T-helper 17 cell (primary cell): ENCODE measurements around the gene GOLGA6L7. TPM values are rescaled to one million over a fixed set of nuclear protein-coding genes. Genes with fewer than 3 reads are reported as not detected.

Source experiments
- ATAC-seq: fragments of 150-1000 bp; cut with Tn5 transposase; 2 replicates; pipeline ENCODE4 v1.10.0; 2021; ENCODE audit warnings: mild to moderate bottlenecking, moderate library complexity
- DNase-seq, 3 donors: peaks; one replicate each; pipeline versions ENCODE4 v3.0.0 to v3.0.0-alpha.2; 2020 to 2021
- H3K9me3 ChIP-seq: one replicate; pipeline ENCODE4 v1.7.0; 2013; ENCODE audit warnings: low read length, mild to moderate bottlenecking; ENCODE audit not compliant: control insufficient read depth, poor library complexity, severe bottlenecking
- H3K27ac Mint-ChIP-seq: one replicate; pipeline ENCODE4 v1.8.0; 2022; ENCODE audit warnings: mild to moderate bottlenecking, moderate library complexity, mixed read lengths
- H3K27me3 Mint-ChIP-seq: one replicate; pipeline ENCODE4 v1.8.0; 2022; ENCODE audit warnings: mixed read lengths
- H3K36me3 Mint-ChIP-seq: one replicate; pipeline ENCODE4 v1.8.0; 2022; ENCODE audit warnings: low read depth, mixed read lengths
- H3K4me1 Mint-ChIP-seq: one replicate; pipeline ENCODE4 v1.8.0; 2022; ENCODE audit warnings: mild to moderate bottlenecking, mixed read lengths
- H3K4me3 Mint-ChIP-seq: one replicate; pipeline ENCODE4 v1.8.0; 2022; ENCODE audit warnings: mild to moderate bottlenecking, moderate library complexity, mixed read lengths
- total RNA-seq, 4 donors: library from RNA in 2 of 4; stranded (reverse) in 2 of 4; gene quantifications; one replicate each; pipeline ENCODE4 v1.2.3 and lab custom pipeline; 2022 to 2026

GOLGA6L7 gene
- total RNA-seq, 2 donors from 2014 or later: not detected

DNA sequence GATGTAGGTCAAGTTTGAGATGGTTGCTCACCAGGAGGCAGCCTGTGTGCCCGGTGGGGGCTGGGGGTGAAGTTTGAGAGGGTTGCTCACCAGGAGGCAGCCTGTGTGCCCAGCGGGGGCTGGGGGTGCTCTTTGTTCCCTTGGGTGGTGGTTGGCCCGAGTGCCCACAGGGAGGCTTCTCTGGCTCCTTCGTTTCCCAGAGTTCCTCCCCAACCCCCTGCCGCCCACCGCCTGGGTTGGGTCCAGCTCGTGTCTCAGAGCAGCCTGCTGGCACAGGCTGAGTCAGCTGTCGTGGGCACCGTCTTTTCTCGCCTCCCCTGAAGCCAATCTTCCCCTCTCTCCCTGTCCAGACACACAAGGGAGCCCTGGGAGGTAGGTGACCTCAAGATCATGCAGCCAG is 40.5 kb upstream of the GOLGA6L7 start:
- peaks cover 43% of the 10 kb centered on the region for H3K4me1 Mint-ChIP-seq
- H3K4me3 Mint-ChIP-seq: no peak overlapping the region
- no peaks in the 10 kb centered on the region for H3K36me3 Mint-ChIP-seq
- H3K9me3 ChIP-seq: no peaks in the 10 kb centered on the region
- H3K27ac Mint-ChIP-seq: peak overlapping the region; percentile 98
- H3K27me3 Mint-ChIP-seq: no peaks in the 10 kb centered on the region
- no peak for DNase-seq
- no peak for ATAC-seq

DNA sequence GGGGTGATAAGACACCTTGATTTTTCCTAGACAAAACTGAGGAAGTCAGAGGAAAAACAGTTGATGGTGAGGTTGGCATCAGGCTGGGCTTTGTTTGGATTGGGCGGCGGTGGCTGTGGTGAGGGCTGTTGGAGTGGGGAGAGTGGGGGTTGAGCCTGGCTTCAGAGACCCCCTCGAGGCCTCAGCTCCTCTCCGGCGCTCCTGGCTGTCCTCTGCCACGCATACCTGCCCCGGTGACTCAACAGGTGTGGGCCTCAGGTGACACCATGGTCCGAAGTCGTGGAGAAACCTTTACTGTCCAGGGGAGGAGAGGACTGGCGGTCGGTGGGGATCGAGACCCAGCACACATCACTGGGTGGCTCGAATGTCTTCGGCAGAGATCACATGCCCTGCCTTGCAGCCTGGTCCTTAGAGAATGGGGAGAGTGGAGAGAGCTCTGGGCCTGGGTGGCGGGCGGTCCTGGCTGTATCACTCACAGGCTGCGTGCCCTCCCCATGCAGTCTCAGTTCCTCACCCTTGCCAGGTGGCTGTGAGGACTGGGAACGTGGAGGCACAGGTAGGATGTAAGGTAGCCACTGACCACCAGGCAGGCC is 40.0 kb upstream of the GOLGA6L7 start:
- no peak for DNase-seq
- H3K9me3 ChIP-seq: no peaks in the 10 kb centered on the region
- Mint-ChIP-seq H3K4me1 (peaks cover 43% of the 10 kb centered on the region), H3K36me3 (no peaks in the 10 kb centered on the region), H3K27ac (peak overlapping the region; percentile 98), H3K4me3 (peak overlapping the region; percentile 84), H3K27me3 (no peaks in the 10 kb centered on the region)
- no peak for ATAC-seq

DNA sequence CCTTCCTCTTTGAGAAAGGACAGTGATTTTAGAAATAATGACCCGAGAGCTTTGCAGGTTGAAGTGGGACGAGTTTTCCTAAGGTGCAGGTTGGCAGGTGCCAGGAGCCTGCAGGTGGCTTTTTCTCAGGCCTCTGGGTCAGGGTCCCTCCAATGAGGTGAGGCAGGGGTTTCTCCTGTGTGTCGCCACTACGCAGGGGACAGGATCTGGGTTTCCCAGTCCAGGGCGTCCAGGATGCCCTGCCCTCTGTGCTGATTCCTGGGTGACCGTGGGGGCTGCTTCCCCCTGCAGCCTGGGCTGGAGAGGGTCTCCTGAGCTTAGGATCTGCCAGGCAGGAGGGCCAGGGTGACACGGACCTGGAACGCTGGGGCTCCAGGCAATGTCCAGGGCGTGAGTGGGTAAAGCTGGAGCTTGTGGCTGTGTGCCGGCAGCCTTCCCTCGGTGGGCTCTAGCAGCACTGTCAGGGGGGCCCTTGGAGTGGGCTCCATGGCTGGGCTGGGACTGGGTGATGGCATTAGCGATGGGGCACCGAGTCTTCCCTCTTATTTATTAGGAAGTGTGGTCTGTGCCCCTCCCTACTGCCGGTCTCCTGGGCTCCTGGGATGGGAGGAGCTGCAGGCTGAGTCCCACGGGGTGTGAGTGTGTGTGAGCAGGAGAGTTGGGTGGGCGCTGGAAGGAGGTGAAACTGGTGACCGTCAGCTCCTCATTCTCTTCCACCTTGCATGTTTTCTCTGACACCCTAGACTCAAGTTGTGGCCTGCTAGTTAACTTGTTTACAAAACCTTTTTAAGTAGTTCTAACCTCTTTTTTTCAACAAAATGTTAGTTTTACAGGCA is 39.1 kb upstream of the GOLGA6L7 start:
- ATAC-seq (no peak), DNase-seq (no peak)
- H3K4me3 Mint-ChIP-seq: peak overlapping the region; percentile 84
- H3K27me3 Mint-ChIP-seq: no peaks in the 10 kb centered on the region
- H3K4me1 Mint-ChIP-seq: peaks cover 38% of the 10 kb centered on the region
- peak overlapping the region; percentile 98 for H3K27ac Mint-ChIP-seq
- no peaks in the 10 kb centered on the region for H3K9me3 ChIP-seq
- H3K36me3 Mint-ChIP-seq: no peaks in the 10 kb centered on the region

DNA sequence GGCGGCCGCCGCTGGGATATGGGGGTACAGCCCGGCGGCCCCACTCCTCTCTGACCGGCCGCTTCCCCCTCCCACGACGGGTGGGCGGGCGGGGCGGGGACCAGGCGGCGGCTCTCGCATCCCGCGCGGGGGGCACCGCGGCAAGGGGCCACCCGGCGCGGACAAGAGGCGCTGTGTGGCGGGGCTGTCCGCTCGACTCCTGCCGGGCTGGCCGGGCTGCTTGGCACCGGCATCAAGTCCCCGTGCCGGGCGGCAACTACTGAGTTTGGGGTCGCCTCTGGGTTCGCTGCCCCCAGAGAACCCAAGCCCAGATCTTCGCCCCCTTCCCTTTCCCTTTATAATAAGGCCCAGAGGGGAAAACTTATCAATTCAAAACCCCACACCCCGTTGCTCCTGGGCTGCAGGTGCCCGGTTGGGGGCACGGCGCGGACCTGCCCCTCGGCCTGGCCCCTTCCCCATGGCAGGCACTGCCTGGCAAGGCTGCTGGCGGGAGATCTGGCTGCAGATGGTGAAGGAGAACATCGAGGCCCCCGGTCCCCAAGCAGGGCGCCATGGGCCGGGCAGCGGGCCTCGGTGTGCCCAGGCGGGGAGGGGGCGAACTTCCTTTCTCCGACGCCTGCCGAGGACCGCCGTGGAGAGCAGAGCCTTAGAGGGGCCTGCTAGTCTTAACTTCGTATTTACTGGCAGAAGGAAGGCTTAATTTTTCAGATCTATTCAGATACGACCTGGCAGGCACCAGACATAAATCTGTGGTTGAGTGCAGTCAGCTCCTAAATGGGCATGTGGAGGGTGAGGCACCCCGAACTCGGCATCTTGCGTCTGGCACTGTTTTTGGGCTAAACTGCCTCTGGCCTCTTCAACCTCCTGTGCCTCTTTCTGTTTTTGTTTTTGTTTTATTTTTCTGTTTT is 38.2 kb upstream of the GOLGA6L7 start:
- no peaks in the 10 kb centered on the region for H3K27me3 Mint-ChIP-seq
- DNase-seq (no peak), ATAC-seq (no peak)
- no peaks in the 10 kb centered on the region for H3K36me3 Mint-ChIP-seq
- peak overlapping the region; percentile 98 for H3K27ac Mint-ChIP-seq
- H3K9me3 ChIP-seq: no peaks in the 10 kb centered on the region
- peaks cover 36% of the 10 kb centered on the region for H3K4me1 Mint-ChIP-seq
- peak overlapping the region; percentile 84 for H3K4me3 Mint-ChIP-seq

DNA sequence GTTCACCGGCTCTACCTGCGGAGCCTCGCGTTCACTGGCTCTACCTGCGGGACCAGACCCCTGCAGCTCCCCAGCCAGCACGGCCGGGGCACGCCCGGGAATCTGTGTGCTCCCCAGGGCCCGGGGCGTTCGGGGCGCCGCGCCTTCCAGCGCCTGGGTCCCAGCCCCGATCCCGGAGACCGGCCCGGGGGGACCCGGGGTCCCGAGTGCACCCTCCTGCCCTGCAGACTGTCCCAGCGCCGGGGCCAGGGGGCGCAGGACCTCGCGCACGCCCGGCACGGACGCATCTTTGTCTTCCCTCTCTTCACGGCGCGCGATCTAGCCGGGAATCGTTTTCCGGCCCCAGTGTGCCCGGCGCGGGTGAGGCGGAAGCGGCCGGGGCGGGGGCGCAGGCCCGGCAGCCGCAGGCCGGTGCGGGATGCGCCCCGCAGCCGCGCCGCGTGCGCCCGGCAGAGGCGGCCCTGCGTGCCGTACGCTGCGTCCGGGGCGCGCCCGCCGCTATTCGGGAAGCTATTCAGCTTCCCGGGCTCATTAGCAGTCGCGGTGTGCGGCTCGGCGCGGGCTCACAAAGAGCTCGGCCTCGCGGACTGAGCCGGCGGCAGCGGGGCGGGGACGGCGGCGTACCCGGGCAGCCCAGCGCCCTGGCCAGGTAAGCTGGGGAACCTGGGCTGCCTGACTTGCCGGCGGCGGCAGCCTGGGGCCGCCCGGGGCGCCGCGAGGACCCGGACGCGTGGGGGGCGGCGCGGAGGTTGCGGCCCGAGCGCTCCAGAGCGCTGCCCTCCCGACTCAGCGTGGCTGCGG is 37.4 kb upstream of the GOLGA6L7 start, which contains the start of gene APBA2:
APBA2 (plus strand) TSS at position 345 of the 801 bp plus-strand sequence. CDS start 167,911 bp downstream, outside the sequence.
- no peaks in the 10 kb centered on the region for H3K9me3 ChIP-seq
- Mint-ChIP-seq H3K27me3 (no peaks in the 10 kb centered on the region), H3K4me1 (peaks cover 28% of the 10 kb centered on the region), H3K4me3 (peak within 1 kb of the TSS; percentile 84), H3K27ac (peak within 1 kb of the TSS; percentile 98), H3K36me3 (no peaks in the 10 kb centered on the region)
- ATAC-seq (peak; percentile 73), DNase-seq (peak in 1 of 3 donors; percentile 24)

DNA sequence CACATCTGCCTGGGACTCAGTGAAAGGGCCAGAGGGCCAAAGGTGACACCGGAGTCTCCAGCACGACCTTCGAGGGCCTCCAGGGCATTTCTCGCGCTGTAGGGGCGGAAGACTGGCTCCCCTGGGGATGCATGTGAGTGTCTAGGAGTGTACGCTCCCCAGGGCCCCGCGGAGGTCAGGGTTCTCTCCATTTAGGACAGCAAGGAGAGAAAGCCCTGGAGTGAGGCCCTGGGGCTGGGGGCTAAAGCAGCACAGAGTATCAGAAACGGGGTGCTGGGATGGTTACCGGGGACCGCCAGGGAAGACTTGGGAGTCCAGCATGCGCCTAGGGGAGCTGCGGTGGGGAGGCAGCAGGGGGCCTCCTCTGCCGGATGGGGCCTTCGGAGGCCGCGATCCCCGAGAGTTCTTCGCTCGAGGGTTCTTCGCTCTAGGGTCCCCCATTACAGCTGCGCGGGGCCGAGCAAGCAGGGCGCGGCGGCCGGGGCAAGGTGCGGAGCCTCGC is 36.7 kb upstream of the GOLGA6L7 start:
- H3K9me3 ChIP-seq: no peaks in the 10 kb centered on the region
- ATAC-seq (no peak), DNase-seq (no peak)
- H3K4me3 Mint-ChIP-seq: peak overlapping the region; percentile 69
- H3K4me1 Mint-ChIP-seq: peaks cover 21% of the 10 kb centered on the region
- no peaks in the 10 kb centered on the region for H3K36me3 Mint-ChIP-seq
- peak overlapping the region; percentile 39 for H3K27ac Mint-ChIP-seq
- no peaks in the 10 kb centered on the region for H3K27me3 Mint-ChIP-seq

DNA sequence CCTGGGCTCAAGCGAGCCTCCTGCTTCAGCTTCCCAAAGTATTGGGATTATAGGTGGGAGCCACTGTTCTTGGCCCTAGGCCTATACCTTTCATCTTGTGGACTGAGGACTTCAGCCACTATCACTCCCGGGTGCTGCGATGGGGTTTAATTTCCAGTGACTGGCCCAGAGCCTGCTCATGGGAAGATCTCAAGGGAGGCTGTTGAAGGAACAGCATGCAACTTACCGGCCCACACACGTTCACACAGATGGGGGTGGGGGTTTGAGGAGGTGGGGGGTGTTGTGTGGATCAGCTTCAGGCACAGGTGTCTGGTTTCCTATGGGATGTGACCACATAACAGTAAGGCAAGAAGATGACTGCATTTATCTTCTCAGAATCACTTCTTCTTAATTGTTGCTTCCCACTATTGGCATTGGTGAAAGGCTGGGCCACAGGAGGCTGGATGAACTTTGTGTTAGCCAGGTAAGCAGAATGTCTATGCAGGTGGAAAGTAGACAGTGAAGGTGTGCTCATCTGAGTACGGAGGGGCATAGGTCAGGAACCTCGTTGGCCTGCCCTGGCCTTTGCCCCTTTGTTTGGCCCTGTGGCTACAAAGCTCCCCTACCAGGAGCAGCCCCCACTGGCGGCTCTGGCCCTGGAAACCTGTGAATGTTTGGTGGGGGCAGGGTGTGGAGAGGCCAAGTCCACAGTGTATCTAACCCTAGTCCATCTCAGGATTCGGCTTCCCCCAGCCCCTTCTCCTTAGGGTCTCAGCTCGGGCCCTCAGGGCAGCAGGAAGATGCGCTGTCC is 35.9 kb upstream of the GOLGA6L7 start:
- no peaks in the 10 kb centered on the region for H3K9me3 ChIP-seq
- no peak for DNase-seq
- H3K4me1 Mint-ChIP-seq: peaks cover 13% of the 10 kb centered on the region
- no peaks in the 10 kb centered on the region for H3K36me3 Mint-ChIP-seq
- H3K27me3 Mint-ChIP-seq: no peaks in the 10 kb centered on the region
- H3K27ac Mint-ChIP-seq: peak overlapping the region; percentile 39
- peak overlapping the region; percentile 69 for H3K4me3 Mint-ChIP-seq
- no peak for ATAC-seq

DNA sequence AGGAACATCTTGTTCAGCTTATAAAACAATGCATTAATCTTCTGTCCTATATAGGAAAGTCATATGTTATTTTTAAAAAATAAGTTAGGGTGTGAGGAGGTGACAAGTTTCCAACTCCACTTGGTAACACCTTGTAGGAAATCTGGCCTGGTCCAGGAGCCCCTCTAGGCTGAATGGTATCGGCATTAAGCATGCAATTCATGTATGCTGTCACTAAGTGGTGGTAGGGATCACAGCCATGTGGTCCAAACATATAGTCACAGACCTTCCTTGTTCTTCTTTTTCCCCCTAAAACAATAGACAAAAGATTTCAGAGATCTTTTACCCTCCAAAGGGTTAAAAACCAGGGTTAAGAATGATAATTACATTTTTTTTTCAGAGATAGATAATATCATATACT is 33.2 kb upstream of the GOLGA6L7 start:
- Mint-ChIP-seq H3K4me1 (no peaks in the 10 kb centered on the region), H3K36me3 (no peaks in the 10 kb centered on the region), H3K4me3 (no peak overlapping the region), H3K27me3 (peaks cover 7% of the 10 kb centered on the region), H3K27ac (no peak overlapping the region)
- ATAC-seq: no peak
- no peak for DNase-seq
- peaks cover 2% of the 10 kb centered on the region for H3K9me3 ChIP-seq

DNA sequence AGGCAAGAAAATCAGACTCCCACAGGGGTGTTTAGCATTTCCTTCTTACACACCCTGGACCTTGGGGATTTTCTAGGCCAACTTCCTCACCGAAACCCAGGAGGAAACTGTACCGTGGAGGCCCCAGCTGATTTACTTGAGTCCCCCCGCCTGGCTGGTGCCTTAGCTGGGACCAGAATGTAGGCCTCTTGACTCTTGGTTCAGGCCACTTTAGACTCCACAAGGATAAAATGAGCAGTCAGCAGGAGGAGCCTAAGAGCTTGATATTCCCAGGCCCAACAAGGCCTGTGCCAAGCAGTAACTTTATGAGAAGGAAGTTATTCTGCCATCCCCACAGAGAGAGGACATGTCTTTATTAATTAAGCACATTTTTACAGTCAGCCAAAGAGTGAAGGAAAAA is 32.7 kb upstream of the GOLGA6L7 start:
- peaks cover 7% of the 10 kb centered on the region for H3K27me3 Mint-ChIP-seq
- no peak overlapping the region for H3K4me3 Mint-ChIP-seq
- peaks cover 2% of the 10 kb centered on the region for H3K9me3 ChIP-seq
- no peak for ATAC-seq
- no peak overlapping the region for H3K27ac Mint-ChIP-seq
- DNase-seq: no peak
- no peaks in the 10 kb centered on the region for H3K36me3 Mint-ChIP-seq
- no peaks in the 10 kb centered on the region for H3K4me1 Mint-ChIP-seq

DNA sequence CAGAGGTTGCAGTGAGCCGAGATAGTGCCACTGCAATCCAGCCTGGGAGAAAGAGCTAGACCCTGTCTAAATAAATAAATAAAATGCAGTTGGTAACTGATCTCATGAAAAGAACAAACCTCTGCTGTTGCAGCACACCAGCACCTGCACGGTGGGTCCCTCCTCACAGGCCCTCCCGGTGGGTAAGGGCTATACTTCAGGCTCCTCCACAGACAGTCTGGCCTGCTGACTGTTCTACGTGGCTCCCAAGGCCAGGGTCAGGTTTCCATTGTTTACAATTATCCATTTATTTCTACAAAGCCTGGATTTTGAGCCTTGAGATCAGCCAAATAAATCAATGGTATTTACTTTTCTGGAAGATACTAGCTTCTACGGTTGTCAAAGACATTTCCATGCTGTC is 32.2 kb upstream of the GOLGA6L7 start:
- no peak overlapping the region for H3K4me3 Mint-ChIP-seq
- no peak overlapping the region for H3K27ac Mint-ChIP-seq
- peaks cover 10% of the 10 kb centered on the region for H3K27me3 Mint-ChIP-seq
- no peaks in the 10 kb centered on the region for H3K36me3 Mint-ChIP-seq
- H3K9me3 ChIP-seq: peaks cover 2% of the 10 kb centered on the region
- DNase-seq: no peak
- no peak for ATAC-seq
- H3K4me1 Mint-ChIP-seq: no peaks in the 10 kb centered on the region

DNA sequence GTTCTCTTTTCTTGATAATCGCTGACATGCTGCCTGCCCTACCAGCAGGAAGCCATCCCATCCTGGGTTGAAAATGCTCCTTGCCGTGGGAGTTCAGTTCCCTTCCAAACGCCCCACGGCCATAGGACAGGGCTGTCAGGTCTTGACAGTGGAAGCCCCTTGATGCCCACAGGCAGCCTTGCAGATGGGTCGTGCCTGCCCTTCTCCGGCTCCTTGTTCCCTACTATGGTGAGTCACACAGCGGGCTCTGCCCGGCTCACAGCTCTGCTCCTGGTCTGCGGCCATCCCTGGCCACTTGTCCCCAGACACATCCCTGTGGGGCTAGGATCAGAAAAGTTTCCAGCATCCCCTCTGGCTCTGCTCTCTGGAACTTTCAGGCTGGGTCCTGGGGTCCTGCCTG is 31.1 kb upstream of the GOLGA6L7 start:
- H3K4me1 Mint-ChIP-seq: no peaks in the 10 kb centered on the region
- H3K36me3 Mint-ChIP-seq: no peaks in the 10 kb centered on the region
- H3K4me3 Mint-ChIP-seq: no peak overlapping the region
- H3K27me3 Mint-ChIP-seq: peaks cover 12% of the 10 kb centered on the region
- H3K9me3 ChIP-seq: peaks cover 2% of the 10 kb centered on the region
- no peak for DNase-seq
- no peak for ATAC-seq
- H3K27ac Mint-ChIP-seq: no peak overlapping the region

DNA sequence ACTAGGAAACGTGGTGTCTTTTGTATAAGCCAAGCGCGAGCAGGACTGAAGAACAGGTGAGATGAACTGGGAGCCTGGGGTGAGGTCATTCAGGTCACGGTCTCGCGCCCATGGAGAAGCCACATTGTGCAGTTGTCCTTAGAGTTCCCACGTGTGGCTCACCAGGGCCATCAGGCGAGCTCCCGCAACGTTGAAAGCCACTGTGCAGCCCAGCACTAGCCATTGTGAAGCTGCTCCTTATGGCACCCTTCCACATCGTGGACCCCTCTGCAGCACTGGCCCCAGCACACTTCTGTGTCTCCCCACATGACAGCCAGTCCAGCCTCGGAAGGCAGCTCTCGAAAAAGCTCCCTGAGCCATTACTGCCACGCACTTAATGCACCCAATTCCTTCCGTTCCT is 29.8 kb upstream of the GOLGA6L7 start:
- no peak for DNase-seq
- H3K9me3 ChIP-seq: peaks cover 2% of the 10 kb centered on the region
- no peak for ATAC-seq
- no peak overlapping the region for H3K27ac Mint-ChIP-seq
- H3K4me3 Mint-ChIP-seq: no peak overlapping the region
- H3K36me3 Mint-ChIP-seq: no peaks in the 10 kb centered on the region
- H3K27me3 Mint-ChIP-seq: peaks cover 15% of the 10 kb centered on the region
- H3K4me1 Mint-ChIP-seq: no peaks in the 10 kb centered on the region
